Right forelimb (tissue), 1 donor: ENCODE measurements around the gene LRRC1.
"Not testable (repeated sequence)": the region's sequence is repeated elsewhere in the genome, so short reads cannot be mapped to it uniquely, and the experiment has no call there.

Experiments
- DNase-seq: peaks from one replicate; pipeline ENCODE4 v3.0.0-alpha.2; 2018

Gene LRRC1

GRCh38 chr6:53794720-53795339 is at the start of gene LRRC1:
TSS of gene LRRC1 (plus strand) at chr6:53795005. CDS start at chr6:53795257, 252 bp downstream.
- DNase-seq = peak; percentile 98

GRCh38 chr6:53746442-53747103 is 48.2 kb upstream of the LRRC1 start:
- DNase-seq = no peak

GRCh38 chr6:53750052-53750650 is 44.7 kb upstream of the LRRC1 start:
- no peak for DNase-seq

GRCh38 chr6:53751417-53751816 is 43.4 kb upstream of the LRRC1 start:
- no peak for DNase-seq

- DNase-seq = no peak
Measured at GRCh38 chr6:53752440-53752839, 42.4 kb upstream of the LRRC1 start.

GRCh38 chr6:53752856-53753255 is 41.9 kb upstream of the LRRC1 start:
- DNase-seq = no peak

GRCh38 chr6:53754330-53754729 is 40.5 kb upstream of the LRRC1 start:
- no peak for DNase-seq

- no peak for DNase-seq
Measured at GRCh38 chr6:53756396-53756795, 38.4 kb upstream of the LRRC1 start.

- no peak for DNase-seq
Measured at GRCh38 chr6:53758496-53758895, 36.3 kb upstream of the LRRC1 start.

- no peak for DNase-seq
Measured at GRCh38 chr6:53761036-53761435, 33.8 kb upstream of the LRRC1 start.

GRCh38 chr6:53765270-53765669 is 29.5 kb upstream of the LRRC1 start:
- no peak for DNase-seq

GRCh38 chr6:53766930-53767329 is 27.9 kb upstream of the LRRC1 start:
- DNase-seq = no peak

GRCh38 chr6:53767941-53768340 is 26.9 kb upstream of the LRRC1 start:
- DNase-seq = no peak

GRCh38 chr6:53768636-53769035 is 26.2 kb upstream of the LRRC1 start:
- no peak for DNase-seq

GRCh38 chr6:53770780-53771249 is 24.0 kb upstream of the LRRC1 start:
- DNase-seq = no peak

- no peak for DNase-seq
Measured at GRCh38 chr6:53771785-53772624, 22.8 kb upstream of the LRRC1 start.

- no peak for DNase-seq
Measured at GRCh38 chr6:53773044-53773696, 21.6 kb upstream of the LRRC1 start.

GRCh38 chr6:53776152-53776551 is 18.7 kb upstream of the LRRC1 start:
- not testable (repeated sequence) for DNase-seq

GRCh38 chr6:53784991-53785390 is 9.8 kb upstream of the LRRC1 start:
- not testable (repeated sequence) for DNase-seq

- DNase-seq = no peak
Measured at GRCh38 chr6:53786832-53787231, 8.0 kb upstream of the LRRC1 start.

GRCh38 chr6:53790886-53791285 is 3.9 kb upstream of the LRRC1 start:
- no peak for DNase-seq

- DNase-seq = no peak
Measured at GRCh38 chr6:53792016-53792415, 2.8 kb upstream of the LRRC1 start.

- no peak for DNase-seq
Measured at GRCh38 chr6:53792973-53793317, 1.9 kb upstream of the LRRC1 start.
